Heart right ventricle (tissue), 16 donors: ENCODE data around the gene NUAK2. TPM values are rescaled to one million over a fixed set of nuclear protein-coding genes. Genes with fewer than 3 reads are reported as not detected.
A peak's percentile ranks its signal among the peaks of the same experiment; 100 is the strongest.

Experiments
- ATAC-seq, 8 donors: fragments of 200-7000 bp; cut with Tn5 transposase; one replicate each; pipeline ENCODE4 v1.9.1; 2020; ENCODE audit warnings: mild to moderate bottlenecking in 8 of 8, moderate library complexity in 8 of 8, moderate number of reproducible peaks in 1 of 8
- DNase-seq, 2 donors: peaks; one replicate each; pipeline ENCODE4 v3.0.0-alpha.2; 2020
- H3K27ac ChIP-seq, 10 donors: fragments of 200-600 bp; sonication (generic) in 2 of 10; one replicate each; pipeline versions ENCODE4 v1.5.0 to v1.8.0; 2020 to 2022; ENCODE audit warnings: mild to moderate bottlenecking in 3 of 10
- H3K27me3 ChIP-seq, 7 donors: fragments of 200-600 bp; one replicate each; pipeline ENCODE4 v1.8.0; 2021 to 2022; ENCODE audit warnings: mild to moderate bottlenecking in 2 of 7
- H3K36me3 ChIP-seq, 9 donors: fragments of 200-600 bp; sonication (generic) in 1 of 9; one replicate each; pipeline versions ENCODE4 v1.5.0 to v1.8.0; 2020 to 2022; ENCODE audit warnings: mild to moderate bottlenecking in 2 of 9
- H3K4me1 ChIP-seq, 9 donors: fragments of 200-600 bp; sonication (generic) in 1 of 9; one replicate each; pipeline versions ENCODE4 v1.5.0 to v1.8.0; 2020 to 2022; ENCODE audit warnings: mild to moderate bottlenecking in 4 of 9
- H3K4me3 ChIP-seq, 10 donors: fragments of 200-600 bp; sonication (generic) in 2 of 10; one replicate each; pipeline versions ENCODE4 v1.5.0 to v1.8.0; 2020 to 2022; ENCODE audit warnings: mild to moderate bottlenecking in 7 of 10, moderate library complexity in 2 of 10
- H3K9me3 ChIP-seq, 11 donors: fragments of 200-600 bp in 10 of 11; sonication (generic) in 2 of 11; one replicate each; pipeline versions ENCODE4 v1.5.0 to v1.8.0; 2013 to 2022; ENCODE audit warnings: mild to moderate bottlenecking in 2 of 11, control low read depth in 1 of 11, moderate library complexity in 1 of 11
- WGBS, 2 donors: extraction: QIAGEN DNeasy Blood & Tissue Kit; methylation state at CpG; one replicate each; pipeline ENCODE4 v1.1.7; 2013; ENCODE audit warnings: inconsistent platforms in 1 of 2; 5-methylcytosine and 5-hydroxymethylcytosine counted together
- intact Hi-C, 10 donors: fragments of 100-400 bp; cut with DNase I; formaldehyde crosslinking; loops; one replicate each; pipeline versions ENCODE4 v1.11.1 to v1.14.2; 2022
- polyA plus RNA-seq, 2 donors: library from polyadenylated mRNA; stranded (reverse); fragments of 200-250 nt; gene quantifications; one replicate each; pipeline ENCODE4 v1.2.3, GENCODE V29; 2013
- total RNA-seq, 10 donors: library from RNA; stranded (reverse); fragmentation: NEBNext Ultra II Directional in 3 of 10; extraction: Animal tissue kit (Norgen Biotek cat#: 25700) in 3 of 10; gene quantifications; one replicate each; pipeline versions ENCODE4 v1.2.1 to v1.2.4, GENCODE V29; 2021 to 2023
- TF ChIP-seq, protein P1 (sequence below), 9 donors: fragments of 200-600 bp; sonication (generic) in 2 of 9; IDR thresholded peaks; one replicate each; pipeline versions ENCODE4 v1.5.0 to v1.8.0; 2021 to 2022; ENCODE audit warnings: antibody characterized with exemption in 9 of 9, mild to moderate bottlenecking in 5 of 9, moderate library complexity in 1 of 9
- donor health status: Arrhythmogenic right ventricular cardiomyopathy.
- donor health status: ischemic (EF 13 %, LVEDD 7.1; RV severe dilation, severe dysfunction).
- donor health status: healthy with polysubstance abuse.
- donor health status: DM: no; HTN: yes; CAD: no.
- donor health status: DM: no; HTN: no; CAD: no.
- donor health status: ischemic (EF 25% LVEDD 6.9; RV normal size, moderate dysfunction).
- donor health status: ischemic (EF 25% LVEDD 5.7; RV mildly dilated, moderate dysfunction).
- donor health status: healthy.
- donor health status: DM: yes; HTN: yes; CAD: no.
- donor health status: Ischemic cardiomyopathy.
- donor health status: ischemic (EF 35%, LVEDD 5.7; RV mildly dilated, moderate dysfunction).
- donor health status: nonischemic (EF 11% LVEDD 7.7; RV severe dilation, severe dysfunction).
- donor health status: DM: yes; HTN: yes; CAD: no.
- donor health status: PGD.
- donor health status: ischemic (EF 29% LVEDD 5.4; RV normal size, mild dysfunction).
- donor health status: nonischemic (EF 23%, LVEDD 6.1; RV moderate dilation, normal function).

Gene NUAK2
- total and polyA plus RNA-seq, 12 donors = 0.25 to 3.1 (median 0.50) TPM

DNA sequence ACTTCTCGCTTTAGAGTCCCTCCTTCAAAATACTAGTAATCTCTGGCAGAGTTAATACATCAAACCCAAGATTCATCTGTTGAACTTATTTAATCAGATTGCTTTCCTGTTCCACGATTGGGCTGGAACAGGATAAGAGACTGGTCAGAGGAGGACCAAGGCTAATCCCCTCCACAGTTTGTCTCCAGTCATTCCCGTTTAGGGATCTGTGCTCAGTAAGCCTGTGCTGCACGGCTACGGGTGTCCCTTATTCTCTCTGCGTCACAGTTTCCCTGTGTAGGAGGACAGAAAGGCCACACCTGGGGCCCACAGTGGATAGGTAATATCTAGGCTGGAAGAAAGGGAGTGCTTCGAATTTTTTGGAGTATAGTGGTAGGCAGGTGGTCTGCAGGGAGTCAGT lies 16.5 kb upstream of the NUAK2 start:
- Histone ChIP-seq H3K27ac (no peak overlapping the region), H3K9me3 (no peaks in the 10 kb centered on the region), H3K4me1 (no peaks in the 10 kb centered on the region), H3K4me3 (no peak overlapping the region), H3K27me3 (peaks cover 2 to 16% (median 5%) of the 10 kb centered on the region in 7 donors), H3K36me3 (no peaks in the 10 kb centered on the region)
- intact Hi-C loops = loop anchor here in 1 of 10 donors (10.0 kb wide), 1 partner anchor 203 kb away; no protein-coding TSS in a partner anchor
- no peak for ATAC-seq
- WGBS, 2 donors = 63 to 70% methylated on average over 7 of the region's 7 CpGs
- TF ChIP-seq, protein P1, sequence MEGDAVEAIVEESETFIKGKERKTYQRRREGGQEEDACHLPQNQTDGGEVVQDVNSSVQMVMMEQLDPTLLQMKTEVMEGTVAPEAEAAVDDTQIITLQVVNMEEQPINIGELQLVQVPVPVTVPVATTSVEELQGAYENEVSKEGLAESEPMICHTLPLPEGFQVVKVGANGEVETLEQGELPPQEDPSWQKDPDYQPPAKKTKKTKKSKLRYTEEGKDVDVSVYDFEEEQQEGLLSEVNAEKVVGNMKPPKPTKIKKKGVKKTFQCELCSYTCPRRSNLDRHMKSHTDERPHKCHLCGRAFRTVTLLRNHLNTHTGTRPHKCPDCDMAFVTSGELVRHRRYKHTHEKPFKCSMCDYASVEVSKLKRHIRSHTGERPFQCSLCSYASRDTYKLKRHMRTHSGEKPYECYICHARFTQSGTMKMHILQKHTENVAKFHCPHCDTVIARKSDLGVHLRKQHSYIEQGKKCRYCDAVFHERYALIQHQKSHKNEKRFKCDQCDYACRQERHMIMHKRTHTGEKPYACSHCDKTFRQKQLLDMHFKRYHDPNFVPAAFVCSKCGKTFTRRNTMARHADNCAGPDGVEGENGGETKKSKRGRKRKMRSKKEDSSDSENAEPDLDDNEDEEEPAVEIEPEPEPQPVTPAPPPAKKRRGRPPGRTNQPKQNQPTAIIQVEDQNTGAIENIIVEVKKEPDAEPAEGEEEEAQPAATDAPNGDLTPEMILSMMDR (IDR thresholded peaks at IDR 0.05) = no peak
- no peak for DNase-seq

GRCh38 chr1:205337481-205337880 lies 15.9 kb upstream of the NUAK2 start:
- H3K27ac ChIP-seq = no peak overlapping the region
- H3K27me3 ChIP-seq = peaks cover 0 to 11% (median 0%) of the 10 kb centered on the region in 7 donors
- H3K36me3 ChIP-seq = no peaks in the 10 kb centered on the region
- TF ChIP-seq, protein P1 (IDR thresholded peaks at IDR 0.05) = no peak
- no peak overlapping the region for H3K4me3 ChIP-seq
- WGBS, 2 donors = 71 to 77% methylated on average over 7 of the region's 7 CpGs
- ATAC-seq (no peak), DNase-seq (no peak)
- no peaks in the 10 kb centered on the region for H3K9me3 ChIP-seq
- intact Hi-C loops = loop anchor here in 1 of 10 donors (10.0 kb wide), 1 partner anchor 203 kb away; no protein-coding TSS in a partner anchor
- no peaks in the 10 kb centered on the region for H3K4me1 ChIP-seq

GRCh38 chr1:205335692-205336091 lies 14.1 kb upstream of the NUAK2 start:
- Histone ChIP-seq H3K27me3 (peaks cover 0 to 4% (median 0%) of the 10 kb centered on the region in 7 donors), H3K36me3 (no peaks in the 10 kb centered on the region), H3K27ac (no peak overlapping the region), H3K4me3 (no peak overlapping the region), H3K4me1 (no peaks in the 10 kb centered on the region), H3K9me3 (no peaks in the 10 kb centered on the region)
- intact Hi-C loops = loop anchor here in 1 of 10 donors (10.0 kb wide), 1 partner anchor 201 kb away; no protein-coding TSS in a partner anchor
- 7% methylated on average over 4 of the region's 4 CpGs for WGBS, 2 donors
- ATAC-seq = peak; percentile 46 to 85 (median 77)
- peak; percentile 69 to 70 for DNase-seq
- TF ChIP-seq, protein P1 (IDR thresholded peaks at IDR 0.05) = peak; percentile 33 to 95 (median 84)

DNA sequence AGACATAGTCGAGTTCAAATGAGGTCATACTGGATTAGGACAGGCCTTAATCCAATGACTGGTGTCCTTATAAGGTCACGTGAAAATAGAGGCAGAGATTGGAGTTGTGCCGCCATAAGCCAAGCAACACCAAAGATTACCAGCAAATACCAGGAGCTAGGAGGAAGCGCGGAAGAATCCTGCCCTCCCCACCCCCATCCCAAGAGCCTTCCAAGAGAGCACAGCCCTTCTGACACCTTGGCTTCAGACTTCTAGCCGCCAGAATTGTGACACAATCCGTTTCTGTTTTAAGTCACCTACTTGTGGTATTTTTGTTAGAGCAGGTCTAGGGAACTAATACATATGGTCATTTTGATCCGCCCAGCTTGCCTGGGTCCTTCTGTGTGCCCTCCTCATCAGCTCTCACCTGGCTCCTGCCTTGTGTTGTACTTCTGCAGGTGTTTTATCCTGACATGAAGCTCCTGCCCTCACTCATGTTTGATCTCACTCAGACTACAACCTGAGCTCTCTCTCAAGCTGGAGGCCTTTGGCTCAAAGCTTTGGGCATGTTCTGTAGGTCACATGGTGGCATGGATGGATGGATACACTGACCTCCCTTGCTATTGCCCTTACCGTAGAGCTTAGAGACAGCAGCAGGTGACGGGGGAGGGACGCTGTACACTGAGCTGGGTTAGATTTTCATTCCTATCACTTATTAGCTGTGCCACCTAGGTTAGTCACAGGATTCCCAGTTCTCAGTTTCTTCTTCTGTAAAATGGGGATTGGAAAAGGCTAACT lies 10.7 kb upstream of the NUAK2 start:
- DNase-seq (no peak), ATAC-seq (no peak)
- TF ChIP-seq, protein P1 (IDR thresholded peaks at IDR 0.05) = no peak
- H3K36me3 ChIP-seq = no peaks in the 10 kb centered on the region
- intact Hi-C loops = loop anchor here in 1 of 10 donors (10.0 kb wide), 1 partner anchor 197 kb away; no protein-coding TSS in a partner anchor
- H3K27ac ChIP-seq = no peak overlapping the region
- no peak overlapping the region for H3K4me3 ChIP-seq
- 87 to 91% methylated on average over 11 of the region's 11 CpGs for WGBS, 2 donors
- H3K27me3 ChIP-seq = peaks cover 0 to 10% (median 5%) of the 10 kb centered on the region in 7 donors
- peaks cover 0 to 4% (median 0%) of the 10 kb centered on the region in 9 donors for H3K4me1 ChIP-seq
- H3K9me3 ChIP-seq = no peaks in the 10 kb centered on the region
